Urinary bladder (tissue), 4 donors: ENCODE results near the gene POC1B. TPM values are rescaled to one million over a fixed set of nuclear protein-coding genes. Genes with fewer than 3 reads are reported as not detected.
A peak's percentile ranks its signal among the peaks of the same experiment; 100 is the strongest.

Experiments
- DNase-seq: peaks from one replicate; pipeline ENCODE4 v3.0.0-alpha.2; 2015; ENCODE audit errors: extremely low spot score
- H3K27ac ChIP-seq: one replicate; pipeline ENCODE4 v1.5.1; 2013; ENCODE audit warnings: low read depth, mild to moderate bottlenecking, moderate library complexity
- H3K36me3 ChIP-seq: one replicate; pipeline ENCODE4 v1.6.1; 2013; ENCODE audit warnings: mild to moderate bottlenecking, moderate library complexity; ENCODE audit not compliant: insufficient read depth
- H3K4me1 ChIP-seq: one replicate; pipeline ENCODE4 v1.6.1; 2013; ENCODE audit warnings: mild to moderate bottlenecking, moderate library complexity; ENCODE audit not compliant: insufficient read depth
- H3K4me3 ChIP-seq: one replicate; pipeline ENCODE4 v1.5.1; 2013; ENCODE audit warnings: low read depth, low read length
- WGBS: extraction: QIAGEN DNeasy Blood & Tissue Kit; methylation state at CpG from one replicate; pipeline ENCODE4 v1.1.7; 2013; 5-methylcytosine and 5-hydroxymethylcytosine counted together
- polyA plus RNA-seq: library from polyadenylated mRNA; stranded (reverse); fragments of 200-250 nt; gene quantifications from one replicate; pipeline ENCODE4 v1.2.3, GENCODE V29; 2013
- total RNA-seq: library from RNA; depleted of rRNA; stranded (reverse); fragments of >200 nt; gene quantifications from one replicate; pipeline ENCODE4 v1.2.3, GENCODE V29; 2014
- donor health status: healthy with polysubstance abuse.
- donor health status: healthy.

The POC1B gene
- total and polyA plus RNA-seq, 2 donors: 10.5 to 41.1 TPM

DNA sequence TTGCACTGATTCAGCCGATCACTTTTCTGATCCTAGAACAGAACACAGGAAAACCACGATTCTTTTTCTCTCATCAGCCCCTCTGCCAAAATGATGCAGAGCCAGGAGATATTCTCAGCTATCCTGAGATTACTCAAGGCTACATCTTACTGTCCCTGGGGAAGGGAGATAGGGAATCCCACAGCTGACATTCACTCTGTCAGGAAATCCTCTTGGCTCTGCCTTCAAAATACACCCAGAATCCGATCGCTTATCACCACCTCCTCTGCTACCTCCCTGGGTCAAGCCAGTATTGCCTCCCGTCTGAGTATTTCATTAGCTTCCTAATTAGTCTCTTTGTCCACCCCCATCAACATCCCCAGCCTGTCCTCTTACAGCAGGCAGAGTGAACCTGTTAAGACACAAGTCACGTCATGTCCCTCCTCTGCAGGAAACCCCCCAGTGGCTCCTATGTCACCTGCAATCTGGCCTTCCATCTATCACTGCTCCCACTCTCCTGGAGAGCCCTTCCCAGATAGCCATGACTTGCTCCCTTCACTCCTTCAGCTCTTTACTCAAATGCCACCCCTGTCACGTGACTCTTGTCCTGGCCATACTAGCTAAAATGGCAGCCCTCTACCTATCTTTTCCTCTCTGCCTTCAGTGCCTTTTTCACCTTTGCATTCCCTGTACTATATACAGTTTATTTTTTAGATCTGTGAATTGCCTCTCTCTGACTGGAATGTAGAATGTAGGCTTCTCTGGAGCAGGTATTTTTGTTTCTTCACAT lies 71.6 kb downstream of the POC1B start:
- no peak overlapping the region for H3K4me3 ChIP-seq
- H3K27ac ChIP-seq: no peak overlapping the region
- no peak for DNase-seq
- WGBS: 29% methylated on average over 7 of the region's 7 CpGs
- peaks cover 1% of the 10 kb centered on the region for H3K36me3 ChIP-seq
- no peaks in the 10 kb centered on the region for H3K4me1 ChIP-seq

DNA sequence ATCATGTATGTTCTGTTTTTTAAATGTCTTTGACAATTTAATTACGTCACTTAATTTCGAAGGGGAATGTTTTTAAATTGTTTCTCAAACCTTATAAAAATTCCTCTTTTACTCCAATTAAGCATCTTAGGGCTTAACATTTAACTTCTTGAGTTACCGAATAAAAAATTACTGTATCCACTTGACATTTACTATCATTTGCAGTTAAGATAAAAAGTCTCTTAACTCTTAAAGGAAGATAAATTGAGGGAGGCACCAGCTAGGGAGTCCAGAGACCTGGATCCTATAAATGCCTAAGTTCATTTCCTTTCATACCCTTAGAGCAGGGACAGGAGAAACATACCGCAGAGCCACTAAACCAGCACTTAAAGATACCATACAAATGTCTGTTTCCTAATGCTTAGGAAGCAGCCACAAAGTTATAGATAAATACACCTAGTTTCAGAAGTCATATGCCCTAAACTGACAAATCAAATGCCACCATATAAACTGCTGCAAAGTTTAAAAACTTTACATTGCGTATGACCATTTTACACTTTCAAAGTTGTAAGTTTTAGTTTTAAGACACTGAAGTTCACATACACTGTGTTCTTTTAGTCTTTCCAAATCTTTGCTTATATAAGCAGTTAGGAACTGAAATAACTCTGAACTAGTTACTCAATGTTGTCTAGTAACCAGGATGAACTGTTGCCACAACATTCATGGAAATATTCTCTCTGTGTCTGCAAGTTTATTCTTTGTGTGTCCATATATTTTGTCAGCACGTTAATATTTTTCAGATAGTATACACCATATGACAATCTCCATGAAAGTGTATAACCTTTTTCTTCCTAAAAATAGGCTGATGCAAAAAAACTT lies 72.5 kb downstream of the POC1B start:
- H3K4me1 ChIP-seq: no peaks in the 10 kb centered on the region
- peaks cover 1% of the 10 kb centered on the region for H3K36me3 ChIP-seq
- WGBS: 20% methylated on average over 6 of the region's 6 CpGs
- peak; percentile 36 for DNase-seq
- no peak overlapping the region for H3K4me3 ChIP-seq
- peak overlapping the region; percentile 59 for H3K27ac ChIP-seq

- Histone ChIP-seq H3K36me3 (peaks cover 1% of the 10 kb centered on the region), H3K4me3 (no peak overlapping the region), H3K27ac (no peak overlapping the region), H3K4me1 (no peaks in the 10 kb centered on the region)
- no peak for DNase-seq
- WGBS: 12% methylated on average over 9 of the region's 9 CpGs
These were observed 74.0 kb downstream of the POC1B start for GRCh38 chr12:89451841-89452251.

DNA sequence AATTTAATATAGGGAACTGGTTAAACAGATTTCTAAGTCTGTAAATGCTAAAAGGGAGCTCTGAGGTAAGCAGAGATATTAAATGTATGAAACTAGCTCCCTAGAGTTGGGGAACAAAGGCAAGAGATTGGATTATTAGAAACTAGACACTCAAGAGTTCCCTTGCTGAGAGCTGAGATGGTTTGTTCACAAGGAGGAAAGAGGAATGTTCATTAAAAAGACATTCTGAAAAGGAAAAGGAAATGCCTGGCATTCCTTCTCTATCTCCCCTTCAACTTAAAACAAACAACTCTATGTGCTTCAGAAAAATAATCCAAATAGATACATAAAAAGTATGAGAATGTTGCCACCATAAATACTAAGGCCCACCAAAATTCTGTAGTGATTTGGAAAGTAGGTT lies 74.9 kb downstream of the POC1B start:
- H3K36me3 ChIP-seq: no peaks in the 10 kb centered on the region
- no peaks in the 10 kb centered on the region for H3K4me1 ChIP-seq
- no peak for DNase-seq
- H3K4me3 ChIP-seq: no peak overlapping the region
- H3K27ac ChIP-seq: no peak overlapping the region

DNA sequence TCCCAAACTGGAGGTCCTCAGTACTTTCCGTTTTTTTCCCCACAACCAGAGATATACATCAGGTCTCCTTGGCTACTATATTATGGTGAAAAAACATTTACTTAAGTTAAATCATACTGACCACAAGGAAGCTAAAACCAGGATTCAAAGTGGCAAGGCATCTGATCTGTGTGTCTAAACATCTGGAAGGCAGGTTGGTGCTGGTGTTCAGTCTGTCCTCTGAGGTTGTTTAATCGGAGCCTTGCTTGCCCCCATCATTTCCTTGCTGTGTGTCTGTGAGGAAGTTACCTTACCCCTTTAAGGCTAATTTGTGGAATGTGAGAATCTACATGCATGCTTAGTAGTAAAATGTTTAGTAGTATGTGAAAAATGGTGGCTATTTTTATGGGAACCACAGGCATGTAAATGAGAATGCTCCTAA lies 76.9 kb downstream of the POC1B start:
- 81% methylated on average over 2 of the region's 2 CpGs for WGBS
- Histone ChIP-seq H3K36me3 (no peaks in the 10 kb centered on the region), H3K4me1 (no peaks in the 10 kb centered on the region), H3K4me3 (no peak overlapping the region), H3K27ac (no peak overlapping the region)
- DNase-seq: no peak

GRCh38 chr12:89448526-89448925 lies 77.3 kb downstream of the POC1B start:
- Histone ChIP-seq H3K27ac (no peak overlapping the region), H3K4me3 (no peak overlapping the region), H3K36me3 (no peaks in the 10 kb centered on the region), H3K4me1 (no peaks in the 10 kb centered on the region)
- no peak for DNase-seq

GRCh38 chr12:89439941-89440340 lies 85.9 kb downstream of the POC1B start:
- no peaks in the 10 kb centered on the region for H3K4me1 ChIP-seq
- no peak overlapping the region for H3K27ac ChIP-seq
- no peaks in the 10 kb centered on the region for H3K36me3 ChIP-seq
- 93% methylated on average over 4 of the region's 4 CpGs for WGBS
- no peak for DNase-seq
- no peak overlapping the region for H3K4me3 ChIP-seq

DNA sequence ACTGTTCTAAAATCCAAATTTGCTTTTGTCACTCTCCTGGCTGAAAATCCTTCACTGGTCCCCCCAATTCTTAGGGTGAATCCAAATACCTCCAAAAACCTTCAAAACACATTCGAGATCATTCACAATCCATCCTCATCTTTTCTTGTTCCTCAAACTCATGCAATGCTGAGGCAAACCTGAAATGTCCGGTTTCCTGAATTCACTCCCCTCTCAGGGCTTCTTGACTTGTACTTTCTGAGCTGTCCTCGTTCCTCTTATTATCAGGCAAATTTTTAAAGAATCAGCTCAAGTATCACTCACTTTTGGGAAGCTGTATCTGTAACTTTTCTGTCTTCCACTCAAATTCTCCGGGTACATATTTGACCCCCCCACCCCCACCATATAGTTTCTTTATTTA lies 88.6 kb downstream of the POC1B start:
- H3K36me3 ChIP-seq: no peaks in the 10 kb centered on the region
- no peak overlapping the region for H3K4me3 ChIP-seq
- no peak overlapping the region for H3K27ac ChIP-seq
- no peaks in the 10 kb centered on the region for H3K4me1 ChIP-seq
- no peak for DNase-seq
- WGBS: 89% methylated on average over 4 of the region's 4 CpGs

GRCh38 chr12:89436062-89436461 lies 89.8 kb downstream of the POC1B start:
- Histone ChIP-seq H3K4me3 (no peak overlapping the region), H3K27ac (no peak overlapping the region), H3K36me3 (no peaks in the 10 kb centered on the region), H3K4me1 (no peaks in the 10 kb centered on the region)
- no peak for DNase-seq
- 85% methylated on average over 6 of the region's 6 CpGs for WGBS

- DNase-seq: no peak
- Histone ChIP-seq H3K4me1 (no peaks in the 10 kb centered on the region), H3K36me3 (no peaks in the 10 kb centered on the region), H3K27ac (no peak overlapping the region), H3K4me3 (no peak overlapping the region)
- WGBS: 89% methylated on average over 4 of the region's 4 CpGs
These were observed 92.2 kb downstream of the POC1B start for GRCh38 chr12:89433634-89434033.

- Histone ChIP-seq H3K4me1 (no peaks in the 10 kb centered on the region), H3K4me3 (no peak overlapping the region), H3K27ac (no peak overlapping the region), H3K36me3 (no peaks in the 10 kb centered on the region)
- 97% methylated on average over 1 of the region's 1 CpG for WGBS
- no peak for DNase-seq
These were observed 93.5 kb downstream of the POC1B start for GRCh38 chr12:89432396-89432795.

DNA sequence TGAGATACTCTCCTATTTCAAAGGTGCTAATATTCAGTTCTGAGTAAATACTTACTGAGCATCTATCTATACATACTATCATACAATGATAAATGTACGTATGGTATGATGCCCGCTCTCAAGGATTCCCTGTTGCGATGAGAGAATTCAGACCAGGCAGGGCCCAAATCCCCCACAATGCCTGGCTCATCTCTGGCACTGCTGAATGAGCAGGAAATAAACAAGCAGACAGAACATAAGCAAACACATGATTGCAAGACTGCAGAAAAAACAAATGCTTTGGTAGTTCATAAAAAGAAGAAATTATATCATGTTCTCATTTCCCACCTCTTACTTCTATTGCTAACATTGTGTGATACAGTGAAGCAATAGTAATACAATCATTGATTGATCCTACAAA lies 96.3 kb downstream of the POC1B start:
- H3K36me3 ChIP-seq: no peaks in the 10 kb centered on the region
- 88% methylated on average over 3 of the region's 3 CpGs for WGBS
- no peaks in the 10 kb centered on the region for H3K4me1 ChIP-seq

DNA sequence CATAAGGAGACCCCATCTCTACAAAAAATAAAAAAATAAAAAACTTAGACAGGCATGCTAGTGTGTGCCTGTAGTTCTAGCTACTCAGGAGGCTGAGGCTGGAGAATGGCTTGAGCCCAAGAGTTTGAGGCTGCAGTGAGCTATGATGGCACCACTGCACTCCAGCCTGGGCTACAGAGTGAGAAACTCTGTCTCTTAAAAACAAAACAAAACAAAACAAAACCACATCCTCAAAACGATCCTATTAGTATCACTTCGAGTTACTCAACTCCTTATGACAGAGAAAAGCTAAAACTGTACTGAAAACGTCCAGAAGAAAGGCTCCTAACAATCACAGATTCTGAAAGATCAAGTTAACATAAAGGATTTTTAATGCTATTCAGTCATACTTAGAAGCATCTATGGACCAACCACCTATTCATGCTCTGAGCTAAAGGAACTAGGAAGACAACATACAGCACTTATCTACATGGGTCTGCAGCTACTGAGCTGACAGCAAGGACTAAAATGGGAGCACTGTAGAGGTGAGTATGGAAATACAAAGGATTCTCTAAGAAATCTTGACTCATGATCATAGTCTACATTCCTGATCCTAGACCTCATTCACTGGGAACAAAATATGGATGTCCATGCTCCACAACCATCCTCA lies 98.2 kb downstream of the POC1B start:
- no peaks in the 10 kb centered on the region for H3K36me3 ChIP-seq
- no peak overlapping the region for H3K27ac ChIP-seq
- WGBS: 74% methylated on average over 3 of the region's 3 CpGs
- H3K4me1 ChIP-seq: no peaks in the 10 kb centered on the region
- DNase-seq: no peak
- H3K4me3 ChIP-seq: no peak overlapping the region

More for the DNA sequence above, 96.3 kb downstream of the POC1B start:
- no peak overlapping the region for H3K4me3 ChIP-seq
- H3K27ac ChIP-seq: no peak overlapping the region
- no peak for DNase-seq

DNA sequence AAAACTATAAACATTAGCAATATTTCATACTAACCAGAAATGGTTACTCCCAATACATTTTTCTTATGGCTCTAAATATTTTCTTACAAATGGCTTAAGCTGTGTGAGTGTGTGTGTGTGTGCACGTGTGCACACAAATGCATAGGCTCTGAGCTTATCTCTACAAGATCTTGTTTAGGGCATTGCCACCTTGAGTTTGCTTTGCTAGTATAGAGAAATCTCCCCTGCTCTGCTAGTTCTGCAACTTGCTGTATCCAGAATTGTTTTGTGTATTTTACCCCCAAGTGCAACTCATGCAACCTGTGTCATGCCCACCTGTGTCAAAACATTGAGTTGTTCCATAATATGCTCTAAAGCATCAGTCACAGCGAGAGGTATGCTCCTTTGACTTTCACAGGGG lies 101.0 kb downstream of the POC1B start:
- Histone ChIP-seq H3K36me3 (no peaks in the 10 kb centered on the region), H3K4me1 (no peaks in the 10 kb centered on the region), H3K4me3 (no peak overlapping the region), H3K27ac (no peak overlapping the region)
- 94% methylated on average over 2 of the region's 2 CpGs for WGBS
- no peak for DNase-seq
